T47D (cell line): ENCODE results near the gene TMIGD3.

Experiments used
- DNase-seq, 2 experiments: peaks; one replicate each; pipeline versions ENCODE4 v3.0.0 to v3.0.0-alpha.2; 2011 to 2012; ENCODE audit warnings: low read depth in 1 of 2, low spot score in 1 of 2
- JUND ChIP-seq: IDR thresholded peaks from 2 replicates; pipeline ENCODE4 v1.6.1; 2012; ENCODE audit warnings: low read depth
- in situ Hi-C: cut with HindIII; loops from 2 replicates; pipeline ENCODE4 v1.10.0; 2016; ENCODE audit warnings: low sequenced_read_pairs, low pct_unique_long_range_greater_than_20kb

Gene TMIGD3

DNA sequence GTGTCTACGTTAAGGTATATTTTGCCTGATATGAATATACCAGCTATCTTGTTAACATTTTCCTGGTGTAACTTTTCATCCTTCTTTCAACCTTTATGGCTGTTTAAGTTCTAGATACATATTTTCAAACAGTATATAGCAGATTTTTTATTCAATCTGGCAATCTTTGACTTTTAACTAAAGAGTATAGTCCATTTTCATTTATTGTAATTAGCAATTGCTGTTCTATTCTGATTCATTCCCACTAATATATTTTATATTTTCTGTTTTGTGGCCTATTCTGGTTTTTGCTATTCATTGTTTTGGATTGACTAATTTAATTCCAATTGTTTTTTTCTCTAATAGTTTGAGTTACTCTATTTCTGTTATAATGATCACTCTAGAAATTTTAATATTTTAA is 37.0 kb downstream of the TMIGD3 start:
- in situ Hi-C loops, result no loop called here

DNA sequence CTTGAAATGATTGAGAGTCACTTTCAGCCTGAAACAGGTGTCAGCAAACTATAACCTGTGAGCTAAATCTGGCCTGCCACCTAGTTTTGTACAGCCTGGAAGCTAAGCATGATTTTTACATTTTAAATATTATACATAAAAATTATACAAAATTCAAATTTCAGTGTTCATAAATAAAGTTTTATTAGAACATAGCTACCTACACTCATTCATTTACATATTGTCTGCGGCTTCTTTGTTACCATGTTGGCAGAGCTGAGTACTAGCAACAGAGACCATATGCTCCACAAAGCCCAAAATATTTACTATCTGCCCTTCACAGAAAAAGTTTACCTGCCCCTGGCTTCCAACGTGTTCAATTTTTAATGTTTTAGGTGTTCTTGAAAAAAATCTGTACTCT is 37.7 kb downstream of the TMIGD3 start:
- no peak for TF ChIP-seq JUND
- in situ Hi-C loops, result no loop called here
- no peak for DNase-seq

More for the DNA sequence above, 37.0 kb downstream of the TMIGD3 start:
- no peak for DNase-seq
- TF ChIP-seq JUND, result no peak

DNA sequence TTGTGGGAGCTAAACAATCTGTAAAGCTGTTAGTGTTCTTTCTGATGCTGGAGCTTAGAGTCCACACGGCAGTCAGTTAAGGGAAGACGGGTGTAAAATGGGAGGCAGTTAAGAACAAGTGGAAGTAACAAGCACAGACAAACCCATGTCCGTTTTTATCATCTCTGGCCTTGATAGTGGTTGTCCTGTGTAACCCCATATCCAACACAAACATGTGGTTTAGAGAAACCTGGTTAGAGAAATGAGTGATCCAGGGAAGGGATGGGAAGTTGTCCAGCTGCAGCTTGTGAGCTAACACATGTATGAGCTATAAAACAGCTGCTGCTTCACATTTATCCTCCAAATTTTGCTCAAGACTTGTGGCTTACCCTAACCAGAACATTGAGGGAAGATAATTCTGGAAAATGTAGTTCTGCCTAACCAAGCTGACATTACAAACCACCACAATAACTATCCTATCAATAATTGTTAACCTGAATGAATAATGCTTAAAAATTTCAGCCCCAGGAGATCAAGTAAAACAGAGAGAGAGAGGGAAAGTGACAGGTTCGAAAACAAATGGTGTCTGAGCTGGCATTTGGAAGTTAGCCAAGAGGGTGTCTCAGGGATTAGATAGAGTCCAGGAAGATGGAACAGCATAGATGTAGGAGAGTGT is 40.3 kb downstream of the TMIGD3 start:
- no peak for DNase-seq
- TF ChIP-seq JUND, result no peak
- in situ Hi-C loops, result no loop called here

DNA sequence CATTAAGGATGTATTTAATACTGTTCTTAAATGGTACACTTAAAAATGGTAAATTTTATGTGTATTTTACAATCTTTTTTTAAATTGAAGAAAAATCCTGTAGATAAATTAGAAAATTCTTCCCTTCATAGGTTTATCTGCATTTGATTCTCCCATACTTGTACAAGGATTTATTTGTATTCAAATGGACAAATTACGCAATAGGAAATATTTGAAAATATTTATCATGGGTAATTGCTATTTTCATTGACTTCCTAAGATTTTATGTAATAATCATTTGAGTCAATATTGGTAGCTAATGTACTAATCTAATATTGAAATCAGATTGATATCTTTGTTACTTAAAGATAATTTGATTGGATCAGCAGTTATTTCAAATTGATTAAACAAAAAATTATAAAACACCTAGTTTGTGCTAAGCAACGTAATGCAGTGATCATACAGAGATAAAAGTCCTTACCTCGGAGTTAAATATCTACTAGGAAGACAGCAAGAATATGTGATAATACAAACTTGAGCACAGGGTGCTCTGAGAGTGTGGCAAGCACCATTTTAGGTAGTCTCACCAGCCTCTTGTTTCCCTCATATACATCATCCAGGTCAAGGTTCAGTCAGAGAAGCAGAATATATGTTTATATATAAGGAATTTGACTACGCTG is 40.9 kb downstream of the TMIGD3 start:
- in situ Hi-C loops, result no loop called here

DNA sequence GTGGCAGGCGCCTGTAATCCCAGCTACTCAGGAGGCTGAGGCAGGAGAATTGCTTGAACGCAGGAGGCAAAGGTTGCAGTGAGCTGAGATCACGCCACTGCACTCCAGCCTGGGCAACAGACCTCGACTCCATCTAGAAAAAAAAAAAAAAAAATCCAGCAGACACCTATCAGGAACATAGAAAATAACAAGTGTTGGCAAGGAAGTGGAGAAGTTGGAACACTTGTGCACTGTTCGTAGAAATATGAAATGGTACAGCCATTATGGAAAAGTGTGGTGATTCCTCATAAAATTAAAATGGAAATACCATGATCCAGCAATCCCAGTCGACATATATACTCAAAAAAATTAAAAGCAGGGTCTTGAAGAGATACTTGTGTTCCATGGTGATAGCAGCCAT is 41.7 kb downstream of the TMIGD3 start:
- TF ChIP-seq JUND, result no peak
- DNase-seq, result no peak
- in situ Hi-C loops, result no loop called here

More for the DNA sequence above, 40.9 kb downstream of the TMIGD3 start:
- TF ChIP-seq JUND, result no peak
- no peak for DNase-seq

DNA sequence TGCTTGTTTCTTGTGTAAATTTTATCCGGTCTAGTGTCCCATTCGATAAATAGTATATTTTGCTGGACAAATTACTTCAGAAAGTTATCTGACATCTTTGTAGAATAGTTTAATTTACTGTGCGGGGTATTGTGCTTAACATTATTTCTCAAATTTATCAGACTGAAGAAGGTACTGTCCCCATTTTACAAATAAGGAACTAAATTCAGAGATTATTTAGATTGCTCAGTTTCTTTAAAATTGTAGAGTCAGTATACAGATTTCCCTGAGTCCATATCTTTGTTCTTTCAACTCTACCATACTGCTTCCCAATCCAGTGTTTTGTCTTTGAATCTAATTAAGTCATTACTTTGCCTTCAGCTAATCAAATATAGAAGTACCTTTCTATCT is 47.8 kb downstream of the TMIGD3 start:
- in situ Hi-C loops, result no loop called here
- DNase-seq, result no peak
- TF ChIP-seq JUND, result no peak

DNA sequence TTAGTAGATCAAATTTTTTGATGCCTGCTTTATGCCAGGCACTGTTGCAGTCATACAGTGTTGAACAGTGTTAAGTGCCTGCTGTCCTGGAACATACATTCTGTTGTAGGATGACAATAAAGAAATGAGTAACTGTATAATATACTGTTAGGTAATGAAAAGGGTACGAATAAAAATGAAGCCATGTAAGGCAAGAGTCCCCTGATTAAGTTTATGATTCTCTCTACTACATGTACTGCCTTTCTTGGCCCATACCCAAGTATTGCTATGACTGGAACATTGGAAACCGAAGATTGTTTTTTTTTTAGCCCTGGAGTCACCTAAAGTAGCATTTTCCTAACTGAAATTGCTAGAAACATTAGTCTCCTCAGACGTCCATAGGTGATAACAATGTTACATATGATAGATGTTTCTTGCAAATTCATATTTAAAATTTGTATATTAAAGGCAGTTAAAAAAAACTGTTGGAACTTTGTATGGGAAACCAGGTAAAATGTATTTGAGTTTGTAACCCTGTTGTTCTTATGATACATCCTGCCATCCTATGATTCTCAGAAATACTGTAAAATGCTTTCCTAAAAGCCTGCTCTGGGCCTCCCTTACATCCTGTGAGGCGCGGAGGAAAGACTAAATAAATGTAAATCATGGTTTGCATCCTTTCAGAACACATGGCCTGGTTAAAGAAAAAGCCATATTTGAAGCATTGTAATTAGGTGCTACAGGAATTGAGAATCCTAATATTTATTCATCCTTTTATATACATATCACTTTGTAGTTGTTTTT is 48.4 kb downstream of the TMIGD3 start:
- in situ Hi-C loops, result no loop called here
- TF ChIP-seq JUND, result no peak
- DNase-seq, result no peak

DNA sequence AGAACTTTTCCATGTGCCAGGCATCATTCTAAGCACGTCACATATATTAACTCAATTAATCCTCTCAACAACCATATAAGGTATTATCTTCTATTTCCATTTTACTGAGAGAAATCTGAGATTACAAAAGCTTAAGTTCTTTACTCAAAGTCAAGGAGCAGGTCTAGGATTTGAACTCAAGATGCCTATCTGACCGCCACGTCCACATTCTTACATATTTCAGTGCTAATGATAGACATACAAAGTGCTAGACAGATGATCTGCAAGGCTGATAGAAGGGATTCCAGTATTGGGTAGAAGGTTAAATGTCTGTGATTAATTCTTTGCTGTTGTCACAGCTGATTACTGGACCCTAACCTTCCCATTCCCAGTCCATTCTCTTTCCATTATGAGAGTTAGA is 49.7 kb downstream of the TMIGD3 start:
- in situ Hi-C loops, result no loop called here
- no peak for TF ChIP-seq JUND
- no peak for DNase-seq

DNA sequence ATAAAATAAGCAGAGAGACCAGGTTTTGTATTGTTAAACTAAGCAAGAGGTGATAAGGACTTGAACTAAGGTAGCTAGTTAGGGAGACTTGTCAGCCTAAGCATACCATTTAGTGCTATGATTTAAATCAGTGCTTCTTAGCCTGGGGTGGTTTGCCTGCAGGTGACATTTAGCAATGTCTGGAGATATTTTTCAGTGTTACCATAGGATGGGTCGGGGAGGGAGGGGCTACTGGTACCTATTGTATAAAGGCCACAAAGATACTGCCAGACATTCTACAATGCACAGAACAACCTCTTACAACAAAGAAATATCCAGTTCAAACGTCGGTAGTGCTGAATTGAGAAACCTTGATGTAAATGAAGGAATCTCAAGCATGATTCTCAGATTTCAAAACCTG is 50.9 kb downstream of the TMIGD3 start:
- DNase-seq, result no peak
- no peak for TF ChIP-seq JUND

DNA sequence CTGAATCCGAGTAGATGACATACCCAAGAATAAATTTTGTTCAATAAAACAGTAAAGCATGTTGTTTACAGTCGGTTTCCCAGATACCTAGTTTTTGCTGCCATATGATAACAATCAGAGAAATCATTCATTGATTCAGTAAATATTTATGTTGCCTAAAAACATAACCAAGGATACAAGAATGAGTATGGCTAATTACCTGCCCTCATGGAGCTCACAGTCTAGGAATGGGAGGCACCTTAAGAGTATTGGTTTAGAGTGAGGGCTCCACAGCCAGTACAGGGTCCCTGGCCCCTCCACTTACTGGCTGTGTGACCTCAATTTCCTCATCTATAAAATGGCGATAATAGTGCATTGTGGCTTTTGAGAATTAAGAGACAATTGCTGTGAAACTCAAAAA is 53.2 kb downstream of the TMIGD3 start:
- in situ Hi-C loops, result no loop called here
- TF ChIP-seq JUND, result no peak
- DNase-seq, result no peak

More for the DNA sequence above, 50.9 kb downstream of the TMIGD3 start:
- in situ Hi-C loops, result no loop called here

DNA sequence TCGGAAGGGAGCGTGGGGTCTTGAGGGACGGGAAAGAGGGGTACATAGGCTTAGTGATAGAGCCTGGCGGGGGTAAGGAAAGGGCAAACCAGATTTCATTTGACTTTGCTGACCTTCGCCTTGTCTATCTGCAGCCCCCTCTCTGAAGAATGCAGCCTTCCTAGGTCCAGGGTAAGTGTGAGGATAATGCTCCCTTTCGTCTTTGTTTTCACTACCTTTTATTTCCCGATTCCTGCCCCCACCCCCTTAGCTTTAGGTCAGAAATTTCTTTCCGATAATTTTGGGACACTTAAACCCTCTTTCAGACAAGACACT is 53.8 kb downstream of the TMIGD3 start:
- TF ChIP-seq JUND, result no peak
- in situ Hi-C loops, result no loop called here
- DNase-seq, result no peak

DNA sequence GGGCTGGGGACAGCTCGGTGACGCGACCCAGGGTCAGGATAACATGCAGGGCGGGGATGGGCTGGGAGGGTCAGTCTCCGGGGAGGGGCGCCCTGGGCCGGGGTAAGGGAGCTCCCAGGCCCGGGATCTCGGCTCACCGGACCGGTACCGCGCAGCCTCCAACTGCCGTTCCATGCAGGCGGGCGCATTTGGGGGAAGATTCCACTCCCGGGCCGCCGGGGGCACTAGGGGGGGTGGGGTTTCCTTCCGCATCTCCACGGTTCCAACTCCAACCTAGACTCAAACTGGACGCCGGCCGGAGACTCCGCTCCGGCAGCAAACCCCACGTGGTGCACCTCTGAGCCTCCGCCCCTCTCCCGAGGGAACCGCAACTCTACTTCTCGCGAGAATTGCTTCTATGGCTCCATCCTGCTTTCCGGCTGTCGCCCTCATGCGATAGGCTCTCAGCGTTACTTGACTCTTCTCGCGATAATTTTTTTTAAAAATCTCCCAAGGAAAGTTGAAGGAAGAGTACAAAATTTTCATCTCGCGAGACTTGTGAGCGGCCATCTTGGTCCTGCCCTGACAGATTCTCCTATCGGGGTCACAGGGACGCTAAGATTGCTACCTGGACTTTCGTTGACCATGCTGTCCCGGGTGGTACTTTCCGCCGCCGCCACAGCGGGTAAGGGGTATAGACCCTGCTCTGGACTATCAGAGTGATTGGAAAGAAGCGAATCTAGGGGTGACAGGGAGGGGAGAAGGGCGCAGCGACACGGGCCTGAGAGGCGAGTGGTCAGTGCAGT is 54.3 kb downstream of the TMIGD3 start, which contains the start of the genes ATP5PB and WDR77:
TSS of gene ATP5PB (plus strand) at position 547 of the 785 bp plus-strand sequence. CDS start at position 625, 78 bp downstream.
TSS of gene WDR77 (minus strand) at position 339 of the 785 bp plus-strand sequence. CDS start at position 252, 87 bp downstream.
- peak; percentile 82 to 99 for DNase-seq
- TF ChIP-seq JUND, result no peak
- in situ Hi-C loops, result no loop called here
